Neuron (in vitro differentiated cells): ENCODE results near the gene RDH11.
A peak's percentile ranks its signal among the peaks of the same experiment; 100 is the strongest.

Source experiments
- H2AFZ ChIP-seq: one replicate; pipeline ENCODE4 v1.6.1; 2013; ENCODE audit warnings: low read depth, mild to moderate bottlenecking, inconsistent platforms, low read length, moderate library complexity
- H3K27me3 ChIP-seq: one replicate; pipeline ENCODE4 v1.6.1; 2013; ENCODE audit warnings: low read length; ENCODE audit not compliant: insufficient read depth
- H3K36me3 ChIP-seq: one replicate; pipeline ENCODE4 v1.6.1; 2013; ENCODE audit warnings: low read length; ENCODE audit not compliant: insufficient read depth
- H3K4me1 ChIP-seq: one replicate; pipeline ENCODE4 v1.6.1; 2013; ENCODE audit warnings: low read length; ENCODE audit not compliant: insufficient read depth
- H3K4me3 ChIP-seq: 2 replicates; pipeline ENCODE4 v1.5.1; 2013; ENCODE audit warnings: mild to moderate bottlenecking, low read length, moderate library complexity
- H3K9me3 ChIP-seq: one replicate; pipeline ENCODE4 v1.6.1; 2013; ENCODE audit warnings: low read length

RDH11 gene

GRCh38 chr14:67694791-67695393, 672 bp downstream of the RDH11 start:
- peaks cover 32% of the 10 kb centered on the region for H3K36me3 ChIP-seq
- H3K4me1 ChIP-seq = peaks cover 6% of the 10 kb centered on the region
- peak overlapping the region; percentile 62 for H2AFZ ChIP-seq
- no peaks in the 10 kb centered on the region for H3K27me3 ChIP-seq
- no peaks in the 10 kb centered on the region for H3K9me3 ChIP-seq
- H3K4me3 ChIP-seq = peak overlapping the region; percentile 92

- Histone ChIP-seq H3K9me3 (peaks cover 2% of the 10 kb centered on the region), H3K27me3 (no peaks in the 10 kb centered on the region), H3K4me3 (no peak overlapping the region), H3K36me3 (peaks cover 76% of the 10 kb centered on the region), H3K4me1 (peaks cover 6% of the 10 kb centered on the region), H2AFZ (no peak overlapping the region)
Observed at GRCh38 chr14:67690011-67690410, 5.6 kb downstream of the RDH11 start.

- H3K4me1 ChIP-seq = no peaks in the 10 kb centered on the region
- H2AFZ ChIP-seq = no peak overlapping the region
- peaks cover 2% of the 10 kb centered on the region for H3K9me3 ChIP-seq
- no peaks in the 10 kb centered on the region for H3K27me3 ChIP-seq
- H3K4me3 ChIP-seq = no peak overlapping the region
- peaks cover 80% of the 10 kb centered on the region for H3K36me3 ChIP-seq
Observed at GRCh38 chr14:67683842-67684241, 11.7 kb downstream of the RDH11 start.

- Histone ChIP-seq H3K27me3 (no peaks in the 10 kb centered on the region), H3K4me1 (peaks cover 5% of the 10 kb centered on the region), H3K4me3 (no peak overlapping the region), H3K9me3 (peaks cover under 1% of the 10 kb centered on the region), H3K36me3 (peaks cover 71% of the 10 kb centered on the region), H2AFZ (no peak overlapping the region)
Observed at GRCh38 chr14:67680941-67681340, 14.6 kb downstream of the RDH11 start.

- no peak overlapping the region for H3K4me3 ChIP-seq
- H2AFZ ChIP-seq = no peak overlapping the region
- H3K36me3 ChIP-seq = peaks cover 63% of the 10 kb centered on the region
- H3K9me3 ChIP-seq = no peaks in the 10 kb centered on the region
- H3K4me1 ChIP-seq = peaks cover 5% of the 10 kb centered on the region
- H3K27me3 ChIP-seq = no peaks in the 10 kb centered on the region
Observed at GRCh38 chr14:67680121-67680602, 15.4 kb downstream of the RDH11 start.

- Histone ChIP-seq H3K4me1 (peaks cover 5% of the 10 kb centered on the region), H3K27me3 (no peaks in the 10 kb centered on the region), H2AFZ (no peak overlapping the region), H3K9me3 (no peaks in the 10 kb centered on the region), H3K36me3 (peaks cover 51% of the 10 kb centered on the region), H3K4me3 (no peak overlapping the region)
Observed at GRCh38 chr14:67679006-67679405, 16.6 kb downstream of the RDH11 start.

GRCh38 chr14:67675219-67675582, 20.4 kb downstream of the RDH11 start:
- Histone ChIP-seq H3K36me3 (peaks cover 22% of the 10 kb centered on the region), H3K9me3 (no peaks in the 10 kb centered on the region), H2AFZ (peak overlapping the region; percentile 90), H3K4me1 (peaks cover 18% of the 10 kb centered on the region), H3K27me3 (no peaks in the 10 kb centered on the region), H3K4me3 (peak overlapping the region; percentile 55)

GRCh38 chr14:67674480-67675218, 20.9 kb downstream of the RDH11 start, which contains the start of gene VTI1B:
TSS of gene VTI1B (minus strand) at chr14:67674632. CDS start at chr14:67674489, 143 bp downstream.
- H3K4me3 ChIP-seq = peak within 1 kb of the TSS; percentile 55

GRCh38 chr14:67674139-67674479, 21.5 kb downstream of the RDH11 start:
- Histone ChIP-seq H3K27me3 (no peaks in the 10 kb centered on the region), H3K36me3 (peaks cover 22% of the 10 kb centered on the region), H3K4me3 (peak overlapping the region; percentile 55), H3K9me3 (no peaks in the 10 kb centered on the region), H3K4me1 (peaks cover 18% of the 10 kb centered on the region), H2AFZ (peak overlapping the region; percentile 90)

More at GRCh38 chr14:67674480-67675218, 20.9 kb downstream of the RDH11 start, which contains the start of gene VTI1B:
- Histone ChIP-seq H3K36me3 (peaks cover 22% of the 10 kb centered on the region), H3K4me1 (peaks cover 18% of the 10 kb centered on the region), H3K9me3 (no peaks in the 10 kb centered on the region), H3K27me3 (no peaks in the 10 kb centered on the region), H2AFZ (peak within 1 kb of the TSS; percentile 90)

GRCh38 chr14:67673451-67673850, 22.1 kb downstream of the RDH11 start:
- Histone ChIP-seq H3K36me3 (peaks cover 18% of the 10 kb centered on the region), H3K4me1 (peaks cover 18% of the 10 kb centered on the region), H2AFZ (no peak overlapping the region), H3K27me3 (no peaks in the 10 kb centered on the region), H3K9me3 (no peaks in the 10 kb centered on the region), H3K4me3 (peak overlapping the region; percentile 55)

GRCh38 chr14:67668559-67668958, 27.0 kb downstream of the RDH11 start:
- H3K4me1 ChIP-seq = peaks cover 9% of the 10 kb centered on the region
- no peaks in the 10 kb centered on the region for H3K27me3 ChIP-seq
- H3K9me3 ChIP-seq = no peaks in the 10 kb centered on the region
- no peak overlapping the region for H3K4me3 ChIP-seq
- peaks cover 6% of the 10 kb centered on the region for H3K36me3 ChIP-seq
- no peak overlapping the region for H2AFZ ChIP-seq

GRCh38 chr14:67666750-67667449, 28.7 kb downstream of the RDH11 start:
- Histone ChIP-seq H3K4me3 (no peak overlapping the region), H2AFZ (no peak overlapping the region), H3K27me3 (no peaks in the 10 kb centered on the region), H3K9me3 (no peaks in the 10 kb centered on the region), H3K4me1 (no peaks in the 10 kb centered on the region), H3K36me3 (peaks cover 11% of the 10 kb centered on the region)

- H3K9me3 ChIP-seq = no peaks in the 10 kb centered on the region
- no peak overlapping the region for H2AFZ ChIP-seq
- H3K36me3 ChIP-seq = peaks cover 15% of the 10 kb centered on the region
- no peaks in the 10 kb centered on the region for H3K4me1 ChIP-seq
- H3K27me3 ChIP-seq = no peaks in the 10 kb centered on the region
- H3K4me3 ChIP-seq = no peak overlapping the region
Observed at GRCh38 chr14:67665868-67666267, 29.7 kb downstream of the RDH11 start.
